ENCODE data around the gene KCNJ15.

Gene KCNJ15

DNA sequence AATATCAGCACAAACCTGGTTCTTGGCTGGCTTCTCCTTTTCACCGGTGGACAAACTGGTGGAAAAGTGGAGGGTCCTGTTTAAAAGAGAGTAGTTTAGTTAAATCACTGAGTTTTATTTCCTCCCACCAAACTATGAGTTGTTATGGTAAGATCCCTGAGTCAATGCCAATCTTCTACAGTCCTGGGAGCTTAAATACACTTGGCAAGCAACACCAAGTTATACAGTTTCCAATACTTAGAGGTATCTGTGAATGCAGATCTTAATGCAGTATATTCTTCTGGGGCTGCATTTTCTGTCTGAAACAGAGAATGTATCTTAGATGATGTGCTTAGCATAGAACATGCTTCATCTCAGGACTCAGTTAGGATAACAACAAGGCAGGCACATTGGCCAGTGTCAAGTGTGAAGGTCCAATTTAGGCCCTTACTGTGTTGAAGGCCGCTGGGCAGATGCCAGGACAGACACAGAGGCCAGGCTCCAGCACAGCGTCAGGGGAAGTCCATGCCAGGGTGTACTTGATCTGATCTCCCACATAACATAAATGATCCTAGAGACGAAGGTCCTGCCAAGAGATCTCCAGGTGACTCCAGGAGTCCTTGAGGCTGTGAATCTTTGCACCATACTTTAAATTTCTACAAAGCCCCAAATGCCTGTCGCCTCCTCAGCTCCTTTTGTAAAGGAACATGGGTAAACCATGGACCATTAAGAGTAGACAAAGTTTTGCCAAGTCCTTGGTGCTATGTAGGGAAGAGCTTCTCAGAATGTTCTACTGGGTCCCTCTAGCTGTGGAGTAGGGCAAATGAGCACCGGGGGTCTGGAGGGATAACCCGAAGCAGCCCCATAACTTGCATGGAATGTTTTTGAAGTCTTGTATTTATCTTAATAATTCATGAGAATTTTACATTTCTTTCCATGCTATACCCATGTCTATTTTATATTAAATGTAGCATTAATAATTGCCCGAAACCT lies 76.8 kb downstream of the KCNJ15 start (continued):
- TF ChIP-seq TSHZ2 (CRISPR knock-in tag; IDR thresholded peaks at IDR 0.05) (no peak), PPARA (CRISPR knock-in tag; IDR thresholded peaks at IDR 0.05; ENCODE audit: borderline replicate concordance) (no peak), ARNTL (CRISPR knock-in tag; IDR thresholded peaks at IDR 0.05; ENCODE audit: borderline replicate concordance, low read depth) (no peak), ZC3H10 (CRISPR knock-in tag; IDR thresholded peaks at IDR 0.05) (no peak), ESRRG (CRISPR knock-in tag; IDR thresholded peaks at IDR 0.05) (no peak), ISL1 (CRISPR knock-in tag; IDR thresholded peaks at IDR 0.05) (no peak)

- TF ChIP-seq CSDC2 (CRISPR knock-in tag; IDR thresholded peaks at IDR 0.05) (no peak), ARNTL (CRISPR knock-in tag; IDR thresholded peaks at IDR 0.05; ENCODE audit: borderline replicate concordance, low read depth) (no peak), TOX (CRISPR knock-in tag; IDR thresholded peaks at IDR 0.05; ENCODE audit: borderline replicate concordance) (no peak), TSHZ2 (CRISPR knock-in tag; IDR thresholded peaks at IDR 0.05) (no peak), TCF4 (CRISPR knock-in tag; IDR thresholded peaks at IDR 0.05; ENCODE audit: borderline replicate concordance) (no peak), GLIS3 (CRISPR knock-in tag; IDR thresholded peaks at IDR 0.05) (no peak), ZC3H10 (CRISPR knock-in tag; IDR thresholded peaks at IDR 0.05) (no peak), ZNF565 (CRISPR knock-in tag; conservative IDR thresholded peaks at IDR 0.05; ENCODE audit: low read depth) (no peak), ISL1 (CRISPR knock-in tag; IDR thresholded peaks at IDR 0.05) (no peak), PATZ1 (CRISPR knock-in tag; IDR thresholded peaks at IDR 0.05; ENCODE audit: borderline replicate concordance) (no peak), ZNF70 (CRISPR knock-in tag; IDR thresholded peaks at IDR 0.05) (no peak), BACH2 (CRISPR knock-in tag; IDR thresholded peaks at IDR 0.05; ENCODE audit: borderline replicate concordance) (no peak), SNAI2 (CRISPR knock-in tag; IDR thresholded peaks at IDR 0.05) (no peak), RARB (CRISPR knock-in tag; IDR thresholded peaks at IDR 0.05) (no peak)
- TF ChIP-seq, protein P1, sequence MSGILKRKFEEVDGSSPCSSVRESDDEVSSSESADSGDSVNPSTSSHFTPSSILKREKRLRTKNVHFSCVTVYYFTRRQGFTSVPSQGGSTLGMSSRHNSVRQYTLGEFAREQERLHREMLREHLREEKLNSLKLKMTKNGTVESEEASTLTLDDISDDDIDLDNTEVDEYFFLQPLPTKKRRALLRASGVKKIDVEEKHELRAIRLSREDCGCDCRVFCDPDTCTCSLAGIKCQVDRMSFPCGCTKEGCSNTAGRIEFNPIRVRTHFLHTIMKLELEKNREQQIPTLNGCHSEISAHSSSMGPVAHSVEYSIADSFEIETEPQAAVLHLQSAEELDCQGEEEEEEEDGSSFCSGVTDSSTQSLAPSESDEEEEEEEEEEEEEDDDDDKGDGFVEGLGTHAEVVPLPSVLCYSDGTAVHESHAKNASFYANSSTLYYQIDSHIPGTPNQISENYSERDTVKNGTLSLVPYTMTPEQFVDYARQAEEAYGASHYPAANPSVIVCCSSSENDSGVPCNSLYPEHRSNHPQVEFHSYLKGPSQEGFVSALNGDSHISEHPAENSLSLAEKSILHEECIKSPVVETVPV (CRISPR knock-in tag; IDR thresholded peaks at IDR 0.05) = no peak
- ATAC-seq = no peak
These were observed 78.1 kb downstream of the KCNJ15 start for GRCh38 chr21:38334866-38335265.

DNA sequence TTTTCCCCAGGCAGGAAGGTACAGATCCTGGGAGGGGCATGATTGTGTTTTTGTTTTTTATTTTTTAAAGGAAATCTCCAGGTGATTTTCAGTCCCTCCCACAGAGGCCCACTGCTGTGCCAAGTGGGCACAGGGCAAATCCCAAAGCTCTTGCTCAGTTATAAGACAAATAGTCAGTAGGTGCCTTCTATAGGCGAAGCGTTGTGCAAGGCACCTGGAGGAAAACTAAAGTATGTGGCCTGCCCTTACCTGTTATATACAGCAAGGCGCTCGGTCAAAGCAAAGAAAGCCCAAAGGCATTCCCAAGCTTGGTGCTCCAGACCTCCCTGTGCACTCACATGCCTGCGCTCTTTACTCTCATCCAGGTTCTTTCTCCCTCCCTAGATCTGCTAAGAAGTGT lies 81.0 kb downstream of the KCNJ15 start:
- no peak for ATAC-seq
- TF ChIP-seq POU6F1 (CRISPR knock-in tag; IDR thresholded peaks at IDR 0.05; ENCODE audit: borderline replicate concordance, low read depth) (no peak), ZFP3 (CRISPR knock-in tag; IDR thresholded peaks at IDR 0.05) (no peak), ZC3H10 (CRISPR knock-in tag; IDR thresholded peaks at IDR 0.05) (no peak), TCF4 (CRISPR knock-in tag; IDR thresholded peaks at IDR 0.05; ENCODE audit: borderline replicate concordance) (no peak), SNAI2 (CRISPR knock-in tag; IDR thresholded peaks at IDR 0.05) (no peak), ZNF70 (CRISPR knock-in tag; IDR thresholded peaks at IDR 0.05) (no peak), ZFP30 (CRISPR knock-in tag; IDR thresholded peaks at IDR 0.05) (no peak), GLIS3 (CRISPR knock-in tag; IDR thresholded peaks at IDR 0.05) (no peak), ZNF8 (CRISPR knock-in tag; IDR thresholded peaks at IDR 0.05) (no peak), OSR1 (CRISPR knock-in tag; IDR thresholded peaks at IDR 0.05) (no peak), PATZ1 (CRISPR knock-in tag; IDR thresholded peaks at IDR 0.05; ENCODE audit: borderline replicate concordance) (no peak), ISL1 (CRISPR knock-in tag; IDR thresholded peaks at IDR 0.05) (no peak)
- TF ChIP-seq, protein P1 (CRISPR knock-in tag; IDR thresholded peaks at IDR 0.05) = no peak

All from SK-N-SH treated with all-trans-retinoic acid at 6 μM for 48 hours (cell line).